Adrenal gland (tissue), 5 donors: Measurements from ENCODE around the gene LIPI.

ENCODE experiments used
- CTCF ChIP-seq, 6 experiments: fragments of 450-650 bp in 4 of 6; fragments of 200-600 bp in 2 of 6; sonication (generic) in 1 of 6; IDR thresholded peaks; 1 replicate in 5 of 6; 2 replicates in 1 of 6; pipeline versions ENCODE4 v1.5.1 to v1.8.0; 2016 to 2021; ENCODE audit warnings: antibody characterized with exemption in 6 of 6, mild to moderate bottlenecking in 2 of 6, moderate library complexity in 1 of 6
- POLR2A ChIP-seq, 2 donors: fragments of 450-650 bp; IDR thresholded peaks; one replicate each; pipeline ENCODE4 v1.6.1; 2017; ENCODE audit warnings: antibody characterized with exemption in 2 of 2, mild to moderate bottlenecking in 2 of 2, moderate library complexity in 1 of 2
- donor health status: DM: no; HTN: no; CAD: no.

GRCh38 chr21:14210738-14211137 is at the start of gene LIPI:
- TF ChIP-seq CTCF (IDR thresholded peaks at IDR 0.05) (no peak), POLR2A (IDR thresholded peaks at IDR 0.05) (no peak)
